Fibroblast of skin of left quadriceps (primary cell): Measurements from ENCODE around the gene BSG.
"Not testable (repeated sequence)": the region's sequence is repeated elsewhere in the genome, so short reads cannot be mapped to it uniquely, and the experiment has no call there.

Source experiments
- DNase-seq, 2 experiments: peaks; one replicate each; pipeline ENCODE4 v3.0.0-alpha.2; 2013; ENCODE audit warnings: low read depth in 2 of 2

The BSG gene

GRCh38 chr19:572743-573518 is 535 bp downstream of the BSG start:
- DNase-seq: no peak

GRCh38 chr19:573519-573825 is 1.1 kb downstream of the BSG start:
- DNase-seq: no peak

GRCh38 chr19:574658-575526 is 2.5 kb downstream of the BSG start:
- DNase-seq: no peak

DNA sequence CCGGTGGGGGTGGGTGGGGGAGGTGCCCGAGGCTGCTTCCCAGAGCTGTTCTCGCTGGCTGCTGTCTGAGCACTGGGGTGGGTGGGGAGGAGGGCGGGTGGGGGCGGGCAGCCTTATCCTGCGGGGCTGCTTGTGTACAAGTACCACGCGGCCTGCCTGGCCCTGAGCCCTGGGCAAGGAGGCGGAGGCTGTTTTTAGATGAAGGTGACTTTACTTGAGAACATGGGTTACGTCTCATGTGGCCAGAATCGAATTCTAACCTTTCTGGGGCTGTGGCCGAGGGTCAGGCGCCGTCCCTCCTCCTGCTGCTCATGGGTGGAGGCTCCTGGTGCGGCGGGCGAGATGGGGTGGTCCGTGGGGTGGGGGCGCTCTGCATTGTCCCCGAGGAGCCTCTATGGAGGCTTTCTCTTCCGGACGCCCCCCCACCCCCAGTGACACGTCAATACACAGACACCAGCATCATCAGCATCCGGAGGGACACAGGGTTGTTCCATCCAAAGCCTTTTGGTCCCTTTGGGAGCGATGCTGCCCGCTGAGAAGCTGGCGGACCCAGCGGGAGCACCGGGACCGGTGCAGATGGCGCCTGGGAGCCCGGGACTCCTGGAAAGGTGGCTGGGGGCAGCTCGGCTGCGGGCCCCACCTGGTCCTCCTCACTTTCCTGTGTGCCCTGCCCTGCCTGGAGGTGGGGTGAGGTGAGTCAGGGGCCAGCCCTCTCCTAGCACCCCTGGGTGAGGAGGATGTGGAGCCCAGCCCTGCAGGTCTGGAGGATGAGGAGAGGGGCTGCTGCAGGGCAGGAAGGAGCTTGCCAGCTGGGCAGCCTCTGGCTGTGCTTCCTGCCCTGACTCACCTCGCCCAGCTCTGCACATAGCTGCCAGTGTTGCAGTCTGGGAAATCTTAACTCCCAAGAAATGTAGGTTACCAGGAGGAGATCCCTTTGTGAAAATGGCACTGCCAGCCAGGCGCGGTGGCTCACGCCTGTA is 3.4 kb downstream of the BSG start:
- DNase-seq: no peak

- no peak for DNase-seq
Observed at GRCh38 chr19:576768-577438, 4.5 kb downstream of the BSG start.

- DNase-seq: no peak
Observed at GRCh38 chr19:577439-578392, 5.3 kb downstream of the BSG start.

DNA sequence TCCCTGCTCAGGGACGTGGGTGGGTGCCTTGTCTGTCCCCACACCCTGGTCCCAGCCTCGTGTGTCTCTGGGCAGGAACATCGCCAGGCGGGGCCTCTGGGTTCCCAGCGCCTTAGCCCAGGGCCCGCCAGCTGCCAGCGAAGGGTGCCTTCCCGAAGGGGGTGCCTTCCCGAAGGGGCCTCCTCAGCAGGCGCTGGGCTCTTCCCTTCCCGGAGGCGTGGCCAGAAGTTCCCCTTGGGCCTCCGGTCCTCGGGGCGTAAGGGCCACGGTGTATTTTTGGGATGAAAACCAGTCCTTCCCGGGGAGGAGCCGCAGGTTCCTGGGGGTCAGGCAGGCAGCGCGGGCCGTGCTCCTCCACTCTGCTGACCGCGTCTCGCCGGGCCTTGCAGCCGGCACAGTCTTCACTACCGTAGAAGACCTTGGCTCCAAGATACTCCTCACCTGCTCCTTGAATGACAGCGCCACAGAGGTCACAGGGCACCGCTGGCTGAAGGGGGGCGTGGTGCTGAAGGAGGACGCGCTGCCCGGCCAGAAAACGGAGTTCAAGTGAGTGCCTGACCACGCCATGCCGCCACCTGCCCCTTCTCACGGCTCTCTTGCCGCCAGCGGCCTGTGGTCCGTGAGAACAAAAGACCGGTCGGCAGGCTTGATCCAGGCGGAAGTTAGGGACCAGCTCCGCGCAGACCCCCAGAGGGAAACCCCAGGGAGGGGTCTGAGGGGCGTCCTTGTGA is 6.9 kb downstream of the BSG start:
- DNase-seq: no peak

DNA sequence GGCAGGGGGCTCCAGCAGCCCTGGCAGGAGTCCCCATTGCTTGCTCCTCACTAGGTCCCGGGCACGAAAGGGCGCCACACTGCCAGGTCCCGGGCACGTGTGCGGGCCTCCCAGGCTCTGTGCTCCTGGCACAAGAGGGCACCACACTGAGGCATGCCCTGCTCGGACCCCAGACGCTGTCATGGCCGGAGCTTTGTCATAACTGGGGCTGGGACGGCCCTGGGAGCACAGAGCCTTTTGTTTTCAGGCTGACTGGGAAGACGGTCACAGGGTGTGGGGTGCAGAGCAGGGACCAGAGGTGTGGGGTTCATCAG is 7.4 kb downstream of the BSG start:
- no peak for DNase-seq

GRCh38 chr19:580274-580835 is 8.0 kb downstream of the BSG start:
- DNase-seq: no peak

DNA sequence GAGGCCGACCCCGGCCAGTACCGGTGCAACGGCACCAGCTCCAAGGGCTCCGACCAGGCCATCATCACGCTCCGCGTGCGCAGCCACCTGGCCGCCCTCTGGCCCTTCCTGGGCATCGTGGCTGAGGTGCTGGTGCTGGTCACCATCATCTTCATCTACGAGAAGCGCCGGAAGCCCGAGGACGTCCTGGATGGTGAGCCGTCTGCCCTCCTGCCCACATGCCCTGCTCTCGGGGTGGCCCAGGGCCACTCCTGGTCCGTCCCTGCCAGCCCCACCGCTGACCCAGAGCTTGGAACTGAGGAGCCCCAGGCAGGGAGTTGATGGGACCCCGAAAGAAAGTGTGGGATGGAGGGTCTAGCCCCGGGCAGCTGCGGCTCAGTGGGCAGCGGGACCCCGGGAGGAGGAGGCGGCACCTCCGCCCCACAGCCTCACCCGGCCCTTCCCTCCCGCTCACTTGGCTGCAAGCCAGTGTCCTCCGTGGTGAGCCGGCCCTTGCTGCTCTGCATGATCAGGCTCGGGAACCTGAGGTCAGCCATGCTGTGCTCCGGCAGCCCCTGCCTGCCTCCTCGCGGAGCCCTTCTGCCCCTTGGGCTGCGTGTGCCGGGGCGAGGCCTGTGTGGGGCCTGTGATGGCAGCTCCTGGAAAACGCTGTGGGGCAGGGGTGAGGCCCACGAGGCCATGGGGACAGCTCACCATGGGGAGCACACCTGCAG is 9.2 kb downstream of the BSG start:
- no peak for DNase-seq

DNA sequence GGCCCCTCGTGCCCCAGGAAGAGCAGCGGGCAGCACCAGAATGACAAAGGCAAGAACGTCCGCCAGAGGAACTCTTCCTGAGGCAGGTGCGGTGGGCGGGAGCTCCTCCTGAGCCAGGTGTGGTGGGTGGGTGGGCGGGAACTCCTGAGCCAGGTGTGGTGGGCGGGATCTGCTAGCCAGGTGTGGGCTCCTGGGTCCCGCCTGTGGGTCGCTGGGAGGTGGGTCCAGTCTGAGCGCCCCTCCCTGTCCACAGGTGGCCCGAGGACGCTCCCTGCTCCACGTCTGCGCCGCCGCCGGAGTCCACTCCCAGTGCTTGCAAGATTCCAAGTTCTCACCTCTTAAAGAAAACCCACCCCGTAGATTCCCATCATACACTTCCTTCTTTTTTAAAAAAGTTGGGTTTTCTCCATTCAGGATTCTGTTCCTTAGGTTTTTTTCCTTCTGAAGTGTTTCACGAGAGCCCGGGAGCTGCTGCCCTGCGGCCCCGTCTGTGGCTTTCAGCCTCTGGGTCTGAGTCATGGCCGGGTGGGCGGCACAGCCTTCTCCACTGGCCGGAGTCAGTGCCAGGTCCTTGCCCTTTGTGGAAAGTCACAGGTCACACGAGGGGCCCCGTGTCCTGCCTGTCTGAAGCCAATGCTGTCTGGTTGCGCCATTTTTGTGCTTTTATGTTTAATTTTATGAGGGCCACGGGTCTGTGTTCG is 10.3 kb downstream of the BSG start:
- no peak for DNase-seq

GRCh38 chr19:583198-583967 is 11.0 kb downstream of the BSG start:
- no peak for DNase-seq

- no peak for DNase-seq
Observed at GRCh38 chr19:583968-584239, 11.5 kb downstream of the BSG start.

DNA sequence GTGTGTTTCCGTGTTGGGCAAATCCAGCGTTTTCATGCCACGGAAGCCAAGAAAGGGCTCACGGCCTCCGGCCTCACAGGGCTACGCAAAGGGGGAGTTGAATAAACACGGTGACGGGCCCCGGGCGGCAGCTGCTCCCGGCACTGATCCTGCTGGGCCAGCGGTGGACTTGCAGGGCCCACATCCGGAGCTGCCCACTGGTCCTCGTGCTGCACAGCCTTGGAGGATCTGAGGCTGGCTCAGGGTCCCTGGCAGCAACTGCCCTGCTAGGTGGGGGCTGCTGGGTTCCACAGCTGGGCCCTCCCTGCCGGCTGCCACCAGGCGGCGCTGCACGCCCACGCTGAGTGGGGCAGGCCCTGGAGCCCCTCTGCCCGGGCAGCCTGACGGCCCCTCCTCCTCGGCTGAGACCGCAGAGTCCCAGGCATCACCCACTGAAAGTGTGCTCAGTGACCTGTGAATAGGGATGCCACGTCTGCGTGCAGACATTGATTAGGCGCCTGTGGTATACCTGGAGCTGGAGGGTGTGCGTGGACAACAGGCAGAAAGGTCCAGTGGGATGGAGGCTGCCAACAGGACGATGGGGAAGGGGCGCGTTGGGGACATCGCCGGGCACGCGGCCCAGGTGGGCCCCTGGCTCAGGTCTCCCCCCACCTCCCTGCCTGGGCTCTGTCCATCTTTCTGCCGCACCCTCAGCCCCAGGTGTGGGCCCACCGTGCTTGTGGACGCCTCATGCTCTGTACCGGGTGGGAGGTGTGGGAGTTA is 12.0 kb downstream of the BSG start:
- DNase-seq: no peak

GRCh38 chr19:585146-585545 is 12.8 kb downstream of the BSG start:
- DNase-seq: not testable (repeated sequence)

GRCh38 chr19:585551-586110 is 13.2 kb downstream of the BSG start:
- DNase-seq: no peak
